HG02588 (cell line): ENCODE measurements around the gene STAMBPL1.
A peak's percentile ranks its signal among the peaks of the same experiment; 100 is the strongest.
"Not testable (repeated sequence)": the region's sequence is repeated elsewhere in the genome, so short reads cannot be mapped to it uniquely, and the experiment has no call there.

Experiments used
- ATAC-seq: cut with Tn5 transposase; IDR thresholded peaks from one replicate; pipeline ENCODE4 v1.9.1; 2021; ENCODE audit warnings: mild to moderate bottlenecking, moderate library complexity; ENCODE audit not compliant: unreplicated experiment

The STAMBPL1 gene

DNA sequence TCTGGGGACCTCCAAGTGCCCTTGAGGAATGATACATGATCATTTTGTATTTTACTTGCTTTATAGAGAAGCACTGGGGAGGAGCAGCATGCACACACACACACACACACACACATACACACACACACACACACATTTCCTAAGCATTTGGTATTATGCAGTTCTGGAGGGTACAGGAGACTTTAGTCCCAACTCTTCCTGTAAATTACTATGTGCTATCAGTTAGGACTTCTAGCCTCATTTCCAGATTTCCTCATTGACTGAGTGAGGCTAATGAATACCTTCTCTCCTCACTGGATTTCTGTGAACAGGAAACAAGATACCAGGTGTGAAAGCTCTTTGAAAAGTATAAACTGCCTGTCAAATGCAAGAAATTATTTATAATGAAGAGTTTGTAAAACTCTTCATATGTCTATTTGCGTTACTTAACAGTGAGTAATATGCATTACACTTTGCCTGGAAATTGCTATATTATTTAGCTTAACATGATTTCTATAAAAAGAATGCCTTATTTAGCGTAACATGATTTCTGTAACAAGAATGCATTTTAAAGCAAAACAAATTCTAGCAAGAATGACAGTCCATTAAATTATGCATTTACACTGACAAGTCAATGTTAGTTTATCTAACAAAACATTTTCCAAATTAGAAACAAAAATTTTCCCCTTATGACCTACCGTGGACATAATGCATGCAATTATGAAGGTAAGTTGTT is 38.3 kb downstream of the STAMBPL1 start:
- ATAC-seq = no peak

DNA sequence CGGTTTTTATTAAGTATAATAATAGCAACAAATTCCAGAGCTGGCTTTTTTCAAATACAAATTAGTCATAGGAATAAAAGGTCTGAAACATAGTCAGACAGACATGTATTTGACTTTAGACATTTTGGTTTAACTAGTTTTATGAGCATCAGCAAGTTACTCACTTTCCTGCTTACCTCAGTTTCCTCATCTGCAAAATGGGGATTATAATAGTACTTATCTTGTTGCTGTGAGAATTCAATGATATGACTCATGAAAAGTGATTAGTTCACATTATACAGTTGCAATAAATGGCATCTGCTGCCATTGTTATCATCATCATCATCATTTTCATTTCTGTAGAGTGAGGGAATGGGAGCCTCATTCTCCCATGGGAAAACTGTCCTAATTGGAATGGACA is 39.0 kb downstream of the STAMBPL1 start:
- ATAC-seq = no peak

DNA sequence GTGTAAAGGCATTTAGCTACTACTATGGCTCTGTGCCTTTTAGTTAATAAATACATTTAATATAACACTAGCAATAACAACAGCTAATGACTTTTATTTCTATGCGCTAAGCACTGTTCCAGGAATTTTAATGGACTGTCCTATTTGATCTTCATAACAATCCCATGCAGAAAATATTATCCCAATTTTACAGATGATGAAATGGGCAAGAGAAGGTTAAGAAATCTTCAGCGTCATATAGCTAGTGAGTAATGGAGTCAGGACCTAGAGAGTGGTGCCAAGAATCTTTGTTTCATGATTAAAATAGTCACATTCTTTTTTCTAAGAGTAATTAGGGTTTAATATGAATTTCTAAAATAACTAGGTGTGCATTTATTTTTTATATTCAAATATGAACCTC is 40.2 kb downstream of the STAMBPL1 start:
- ATAC-seq = no peak

DNA sequence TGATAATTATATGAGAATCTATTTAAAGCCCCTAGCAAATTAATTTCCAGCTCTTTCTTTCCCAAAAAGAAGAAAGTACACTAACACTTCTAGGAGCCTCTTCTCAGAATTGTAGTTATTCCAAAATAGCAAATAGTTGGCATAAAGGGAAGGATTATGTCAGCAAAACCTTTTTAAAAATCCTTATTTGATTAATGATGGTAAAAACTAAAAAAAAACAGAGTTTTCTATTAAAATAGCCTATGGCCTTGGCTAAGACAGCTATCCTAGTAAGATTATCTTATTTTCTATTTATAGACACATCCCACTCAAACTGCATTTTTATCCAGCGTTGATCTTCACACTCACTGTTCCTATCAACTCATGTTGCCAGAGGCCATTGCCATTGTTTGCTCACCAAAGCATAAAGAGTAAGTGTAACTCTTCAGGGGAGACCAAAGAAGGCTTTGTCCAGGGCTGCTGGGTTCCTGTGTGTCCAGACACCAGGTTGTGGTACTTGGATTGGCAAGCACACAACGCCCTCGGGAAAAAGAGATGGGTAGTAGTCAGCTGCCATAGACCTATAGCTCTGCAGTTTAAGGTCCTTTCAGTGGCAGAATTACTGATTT is 41.0 kb downstream of the STAMBPL1 start:
- no peak for ATAC-seq

DNA sequence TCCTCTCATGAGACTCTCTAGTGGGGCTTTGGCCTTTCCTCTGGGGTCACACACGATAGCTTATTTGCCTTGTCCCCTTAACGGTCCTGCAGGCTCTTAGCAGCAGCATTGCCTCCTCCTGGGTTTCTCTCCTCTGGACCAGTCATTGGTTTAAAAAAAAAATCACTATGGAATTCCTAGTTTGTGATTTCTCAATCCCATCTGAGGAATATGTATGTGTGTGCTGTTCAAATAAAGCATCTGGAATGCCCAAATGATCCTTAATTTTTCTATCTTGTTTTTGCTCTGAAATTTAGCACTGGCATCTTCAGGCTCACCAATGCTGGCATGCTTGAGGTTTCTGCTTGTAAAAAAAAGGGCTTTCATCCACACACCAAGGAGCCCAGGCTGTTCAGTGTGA is 42.0 kb downstream of the STAMBPL1 start:
- no peak for ATAC-seq

DNA sequence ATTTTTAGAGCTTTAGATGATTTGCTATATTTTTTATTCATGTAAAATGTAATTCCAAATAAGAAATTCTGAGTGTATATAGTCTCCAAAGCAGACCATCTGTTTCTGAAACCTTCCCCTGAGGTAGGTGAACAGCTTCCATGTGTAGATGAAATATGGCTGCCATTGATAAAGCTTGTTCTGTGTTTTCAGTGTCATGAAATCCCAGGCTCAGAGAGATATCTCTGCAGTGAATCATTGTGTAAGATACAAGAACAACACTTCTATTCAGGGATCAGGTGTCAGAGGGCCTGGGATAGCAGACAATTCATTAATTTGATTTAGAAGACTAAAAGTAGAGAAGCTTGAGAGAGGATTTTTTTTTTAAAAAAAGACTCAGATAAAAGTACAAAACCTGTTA is 43.5 kb downstream of the STAMBPL1 start:
- no peak for ATAC-seq

DNA sequence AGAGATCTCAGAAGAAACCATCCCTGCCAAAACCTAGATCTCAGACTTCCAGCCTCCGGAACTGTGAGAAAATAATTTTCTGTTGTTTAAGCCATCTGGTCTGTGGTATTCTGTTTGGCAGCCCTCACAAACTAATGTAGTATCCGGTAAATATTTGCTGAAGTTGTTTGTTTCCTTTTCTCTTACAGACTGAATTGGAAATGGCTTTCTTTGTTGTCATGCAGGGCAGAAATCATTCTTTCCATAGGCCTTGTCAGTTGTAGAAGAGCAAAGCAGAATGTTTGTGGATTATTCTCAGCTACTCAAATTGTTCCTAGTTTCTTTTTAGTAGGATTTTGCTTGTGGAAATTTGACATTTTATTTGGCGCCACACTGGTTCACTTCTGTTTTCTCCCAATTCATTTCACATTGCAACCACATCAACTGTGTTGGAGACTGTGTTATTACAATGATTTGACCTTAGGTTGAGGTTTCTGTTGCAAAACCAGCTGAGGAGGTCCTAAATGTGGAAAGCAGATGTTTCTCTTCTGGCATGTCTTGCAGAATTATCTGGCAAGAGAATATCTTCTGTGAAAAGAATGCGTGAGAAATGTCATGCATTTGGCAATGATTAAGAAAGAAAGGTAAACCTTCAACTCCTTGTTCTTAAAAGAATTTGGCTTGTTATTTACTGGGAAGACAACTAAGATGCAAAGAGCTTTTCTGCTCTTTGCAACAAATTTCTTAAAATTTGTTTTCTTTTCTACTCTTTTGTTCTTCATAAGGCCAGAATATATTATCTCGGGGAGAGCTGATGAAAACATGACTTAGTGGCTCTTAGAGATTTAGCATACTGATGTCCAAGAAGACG is 46.7 kb downstream of the STAMBPL1 start:
- no peak for ATAC-seq

DNA sequence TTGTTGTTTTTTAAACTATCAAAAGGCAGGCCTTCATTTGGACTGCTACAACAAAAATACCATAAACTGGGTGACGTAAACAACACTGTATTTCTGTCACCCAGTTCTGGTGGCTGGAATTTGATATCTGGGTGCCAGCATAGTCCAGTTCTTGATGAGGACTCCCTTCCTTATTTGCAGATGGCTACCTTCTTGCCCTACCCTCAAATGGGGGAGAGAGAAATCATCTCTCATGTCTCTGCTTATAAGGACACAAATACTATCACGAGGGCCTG is 47.3 kb downstream of the STAMBPL1 start:
- no peak for ATAC-seq

DNA sequence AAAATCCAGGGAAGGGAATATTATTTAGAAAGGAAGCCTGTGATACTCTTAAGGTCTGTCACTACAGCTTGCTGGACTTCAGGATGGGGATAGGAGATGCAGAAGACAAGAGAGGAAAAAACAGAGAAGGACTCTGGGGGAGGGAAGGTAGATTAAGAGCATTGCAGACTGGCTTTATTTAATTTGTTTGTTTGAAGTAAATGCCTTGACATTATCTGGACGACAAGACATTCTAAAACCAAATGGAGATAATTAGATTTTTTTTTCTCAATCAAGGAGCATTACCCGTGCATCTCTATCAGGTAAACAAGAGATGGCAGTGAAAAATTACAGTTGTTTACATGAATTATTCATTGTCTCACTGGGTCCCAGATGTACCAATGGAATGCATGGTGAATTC is 48.2 kb downstream of the STAMBPL1 start:
- no peak for ATAC-seq

DNA sequence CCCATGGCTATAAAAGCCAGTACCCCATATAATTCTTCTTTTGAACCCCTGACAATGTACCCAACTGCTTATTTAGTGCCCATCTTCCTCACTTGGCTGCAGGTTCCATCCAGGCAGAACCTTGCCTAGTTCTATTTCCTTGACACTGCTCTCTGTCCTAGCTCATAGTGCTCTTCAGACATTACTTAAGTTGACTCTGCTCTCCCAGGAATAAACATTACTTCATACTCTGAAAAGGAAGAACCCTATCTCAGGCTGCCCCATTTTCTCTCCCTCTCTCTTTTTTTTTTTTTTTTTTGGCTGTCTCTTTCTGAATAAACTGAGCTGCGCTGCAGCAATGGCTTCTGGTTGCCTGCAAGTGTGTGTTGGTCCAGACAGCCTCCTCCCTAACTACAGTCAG is 51.5 kb downstream of the STAMBPL1 start:
- no peak for ATAC-seq

DNA sequence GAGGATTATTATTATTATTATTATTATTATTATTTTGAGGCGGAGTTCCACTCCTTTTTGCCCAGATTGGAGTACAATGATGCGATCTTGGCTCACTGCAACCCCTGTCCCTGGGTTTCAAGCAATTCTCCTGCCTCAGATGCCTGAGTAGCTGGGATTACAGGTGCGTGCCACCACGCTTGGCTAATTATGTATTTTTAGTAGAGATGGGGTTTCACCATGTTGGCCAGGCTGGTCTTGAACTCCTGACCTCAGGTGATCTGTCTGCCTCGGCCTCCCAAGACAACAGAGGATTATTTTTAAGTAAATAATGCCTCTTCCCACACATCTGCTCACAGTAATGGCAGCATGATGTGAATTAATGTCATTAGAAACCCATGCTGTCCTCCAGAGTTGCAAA is 52.0 kb downstream of the STAMBPL1 start:
- not testable (repeated sequence) for ATAC-seq

DNA sequence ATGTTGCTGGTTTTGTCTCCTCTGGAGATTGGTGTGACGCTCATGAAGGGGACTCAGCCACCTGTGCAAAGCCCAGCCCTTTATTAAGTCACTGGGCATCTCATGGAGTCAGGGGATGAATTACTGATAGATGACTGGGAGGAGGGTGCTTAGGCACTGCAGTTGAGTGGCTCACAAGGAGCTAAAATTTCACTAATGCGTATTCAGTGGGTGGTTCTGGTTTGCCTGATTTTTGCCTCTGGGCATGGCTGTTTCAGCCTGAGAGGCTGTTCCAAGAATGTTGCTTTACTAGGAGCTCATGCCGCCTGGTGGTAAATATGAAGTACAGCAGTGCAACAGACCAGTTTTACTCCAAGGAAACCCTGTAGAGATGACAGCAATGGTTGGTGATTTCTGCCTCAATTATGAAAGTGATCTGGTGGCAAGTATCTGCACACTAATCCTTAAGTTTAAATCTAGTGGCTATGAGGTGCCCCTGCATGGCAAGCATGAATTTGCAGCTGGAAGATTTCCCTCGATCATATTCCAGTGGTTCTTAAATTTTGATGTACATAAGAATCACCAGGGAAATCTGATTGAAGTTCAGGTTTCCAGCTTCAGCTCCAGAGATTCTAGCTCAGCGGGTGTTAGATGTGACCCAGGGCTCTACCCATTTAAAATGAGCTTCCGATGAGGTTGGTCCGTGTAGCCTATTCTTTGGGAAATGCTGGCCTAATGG is 52.7 kb downstream of the STAMBPL1 start:
- ATAC-seq = peak; percentile 54

DNA sequence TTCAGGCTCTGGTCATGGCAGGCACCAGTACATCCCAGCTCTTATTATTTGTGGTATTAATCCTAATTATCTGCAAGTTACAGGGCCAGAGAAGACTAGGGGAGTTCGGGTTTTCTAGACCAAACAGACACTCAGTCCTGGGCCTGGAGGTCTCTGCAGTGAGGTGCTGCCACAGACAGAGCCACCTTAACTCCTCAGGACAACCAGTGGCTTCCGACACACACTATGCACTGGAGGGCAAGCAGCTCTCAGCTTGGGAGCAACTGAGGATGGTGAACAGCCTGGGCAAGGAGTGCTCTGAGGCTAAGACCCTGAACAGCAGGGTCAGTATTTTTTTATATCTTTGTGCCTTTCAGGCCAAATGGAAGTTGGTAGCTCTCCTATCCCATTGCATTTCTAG is 53.5 kb downstream of the STAMBPL1 start:
- no peak for ATAC-seq

DNA sequence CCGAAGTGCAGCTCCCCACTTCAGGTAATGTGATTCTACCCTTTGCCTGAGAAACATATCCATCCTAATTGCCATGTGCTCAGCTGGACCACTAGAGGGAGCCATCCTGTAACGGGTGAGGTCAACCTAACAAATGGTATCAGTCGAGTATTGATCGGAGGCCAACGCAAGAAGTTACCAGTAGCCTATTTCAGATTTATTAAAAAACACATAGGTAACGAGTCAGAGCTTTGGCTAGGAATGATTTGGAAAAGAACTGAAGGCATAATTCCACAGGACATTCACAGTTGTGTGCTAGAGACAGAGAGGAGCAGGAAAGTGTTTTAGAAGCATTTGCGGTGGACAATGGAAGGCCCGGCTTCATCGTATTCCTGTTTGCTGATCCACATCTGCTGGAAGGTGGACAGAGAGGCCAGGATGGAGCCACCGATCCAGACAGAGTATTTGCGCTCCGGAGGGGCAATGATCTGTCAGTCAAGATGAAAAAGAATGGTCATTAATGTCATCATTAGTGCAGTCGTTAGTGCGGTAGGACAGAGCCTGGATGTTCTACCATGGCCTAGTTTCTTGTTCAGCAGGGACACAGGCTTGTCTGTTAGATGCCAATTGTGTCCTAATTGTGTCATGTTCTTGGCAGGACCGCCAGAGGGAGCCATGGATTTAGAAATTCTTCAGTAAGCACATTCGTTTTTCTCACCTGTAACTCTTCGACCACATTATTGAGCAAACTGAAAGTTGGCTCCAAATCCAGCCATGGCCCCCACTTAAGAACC is 55.0 kb downstream of the STAMBPL1 start:
- ATAC-seq = no peak

DNA sequence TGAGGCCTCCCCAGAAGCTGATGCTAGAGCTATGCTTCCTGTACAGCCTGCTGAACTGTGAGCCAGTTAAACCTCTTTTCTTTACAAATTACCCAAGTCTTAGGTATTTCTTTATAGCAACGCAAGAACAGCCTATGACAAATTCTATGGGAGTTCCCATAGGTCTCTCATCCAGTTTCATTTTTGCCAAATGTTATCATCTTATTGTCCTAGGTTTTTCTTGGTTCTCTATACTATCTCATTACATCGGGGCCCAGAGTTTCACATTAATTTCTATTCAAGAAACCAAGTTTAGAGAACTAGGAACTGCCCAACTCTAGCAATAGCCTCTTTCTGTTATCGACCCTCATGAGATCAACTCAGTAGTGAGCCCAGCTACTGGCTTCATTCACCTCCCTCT is 56.6 kb downstream of the STAMBPL1 start:
- ATAC-seq = no peak

DNA sequence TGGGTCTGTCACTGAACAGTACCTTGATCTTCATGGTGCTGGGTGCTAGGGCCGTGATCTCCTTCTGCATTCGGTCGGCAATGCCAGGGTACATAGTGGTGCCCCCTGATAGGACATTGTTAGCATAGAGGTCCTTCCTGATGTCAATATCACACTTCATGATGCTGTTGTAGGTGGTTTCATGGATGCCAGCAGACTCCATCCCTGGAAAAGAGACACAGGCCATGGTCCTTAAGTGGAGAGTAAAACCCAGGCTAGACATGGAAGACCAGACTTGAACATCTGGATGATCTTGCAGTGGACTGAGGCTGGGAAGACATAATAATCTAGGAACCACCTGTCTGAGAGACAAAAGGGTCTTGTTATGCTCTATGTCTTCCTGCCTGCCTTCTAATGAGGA is 58.0 kb downstream of the STAMBPL1 start:
- no peak for ATAC-seq

DNA sequence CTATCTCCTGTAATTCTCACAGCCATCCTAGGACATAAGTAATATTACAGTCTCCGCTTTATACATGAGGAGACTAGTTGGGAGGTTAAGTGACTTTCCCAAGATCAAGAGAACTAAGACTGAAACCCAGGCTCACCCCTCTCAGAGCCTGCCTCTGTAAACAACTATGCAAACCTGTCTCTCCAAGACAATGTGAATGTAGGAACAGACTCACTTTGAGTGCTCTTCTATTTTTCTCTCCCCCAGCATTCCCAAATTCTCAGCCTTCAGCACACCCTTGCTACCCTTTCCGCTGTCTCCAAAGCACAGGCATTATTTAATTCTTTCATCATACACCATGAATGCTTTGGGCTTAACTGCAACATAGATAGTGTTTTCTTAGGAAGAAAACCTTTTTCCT is 58.9 kb downstream of the STAMBPL1 start:
- no peak for ATAC-seq

DNA sequence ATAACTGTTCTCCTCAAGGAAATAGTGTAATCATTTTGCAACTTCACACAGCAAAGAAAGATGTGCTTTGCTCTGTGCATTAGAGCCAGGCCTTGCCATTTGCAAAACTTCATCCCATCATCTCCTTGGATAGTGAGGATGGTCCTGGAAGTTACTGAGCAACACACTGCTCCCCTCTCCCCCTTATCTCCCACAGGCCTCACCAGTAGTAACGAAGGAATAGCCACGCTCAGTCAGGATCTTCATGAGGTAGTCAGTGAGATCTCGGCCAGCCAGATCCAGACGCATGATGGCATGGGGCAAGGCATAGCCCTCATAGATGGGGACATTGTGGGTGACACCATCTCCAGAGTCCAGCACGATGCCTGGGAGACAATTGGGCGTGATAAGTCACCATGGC is 61.0 kb downstream of the STAMBPL1 start:
- ATAC-seq = no peak

DNA sequence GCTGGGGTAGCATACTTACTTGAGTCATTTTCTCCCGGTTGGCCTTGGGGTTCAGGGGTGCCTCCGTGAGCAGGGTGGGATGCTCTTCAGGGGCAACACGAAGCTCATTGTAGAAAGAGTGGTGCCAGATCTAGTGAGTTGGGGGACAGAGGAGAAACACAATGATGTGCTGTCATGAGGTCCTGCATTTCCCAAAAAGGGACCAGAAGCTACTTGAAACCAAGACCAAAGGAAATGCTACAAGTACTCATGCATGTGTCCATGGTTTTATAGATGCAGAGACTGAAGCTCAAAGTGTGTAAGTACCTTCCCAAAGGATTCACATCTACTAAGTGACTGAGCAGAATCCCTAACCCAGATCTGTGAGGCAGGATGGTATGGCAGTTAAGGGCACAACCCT is 63.7 kb downstream of the STAMBPL1 start:
- ATAC-seq = no peak

DNA sequence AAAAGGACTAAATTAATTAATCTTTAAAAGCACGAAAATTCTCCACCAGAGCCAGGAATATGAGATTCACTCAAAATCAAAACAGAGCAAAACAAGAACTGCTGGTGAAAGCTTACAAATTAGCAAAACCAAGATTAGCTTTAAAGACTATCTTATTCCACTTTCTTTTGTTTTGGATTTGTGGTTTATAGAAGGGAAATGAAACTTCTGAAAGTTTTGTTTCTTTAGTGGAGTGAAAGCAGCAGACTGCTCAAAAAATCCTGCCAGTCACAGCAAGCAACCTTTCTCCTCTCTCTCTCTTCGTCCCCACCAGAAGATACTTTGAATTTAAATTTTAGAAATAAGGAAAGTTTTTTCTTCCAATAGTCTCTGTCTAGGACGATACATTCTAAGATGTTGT is 64.8 kb downstream of the STAMBPL1 start:
- no peak for ATAC-seq

DNA sequence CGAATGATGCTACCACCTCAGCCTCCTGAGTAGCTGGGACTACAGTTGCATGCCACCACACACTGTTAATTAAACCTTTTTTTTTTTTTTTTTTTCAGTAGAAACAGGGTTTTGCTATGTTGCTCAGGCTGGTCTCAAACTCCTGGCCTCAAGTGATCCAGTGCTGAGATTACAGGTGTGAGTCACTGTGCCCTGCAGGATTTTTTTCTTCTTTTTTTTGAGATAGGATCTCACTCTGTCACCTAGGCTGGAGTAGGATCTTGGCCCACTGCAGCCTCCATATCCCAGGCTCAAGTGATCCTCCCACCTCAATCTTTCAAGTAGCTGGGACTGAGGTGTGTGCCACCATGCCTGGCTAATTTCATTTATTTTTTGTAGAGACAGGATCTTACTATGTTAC is 66.2 kb downstream of the STAMBPL1 start:
- no peak for ATAC-seq
